Endothelial cell of umbilical vein (primary cell): Measurements from ENCODE around the gene COQ3. TPM values are rescaled to one million over a fixed set of nuclear protein-coding genes. Genes with fewer than 3 reads are reported as not detected.

Experiments
- BruUV-seq: library from RNA; stranded (reverse); fragments of 400-500 nt; replicated peaks from 2 replicates; lab custom pipeline; 2021; lab: Mats Ljungman, UMichigan
- CTCF ChIA-PET: fragments of 300-600, 350-600 bp; sonication (Branson Sonifier 250); formaldehyde crosslinking; loops from one replicate; lab custom pipeline; 2021; ENCODE audit warnings: antibody characterized with exemption, inconsistent platforms; lab: Charles Lee
- POLR2A ChIA-PET: fragments of 300-600, 350-600 bp; sonication (Branson Sonifier 250); formaldehyde crosslinking; loops from one replicate; lab custom pipeline; 2021; ENCODE audit warnings: antibody characterized with exemption, inconsistent platforms; lab: Charles Lee
- DNase-seq: peaks from one replicate; pipeline ENCODE4 v3.0.0-alpha.2; 2011; ENCODE audit warnings: low read depth, low spot score
- FAIRE-seq: peaks from 2 replicates; lab custom pipeline; 2011; peaks lifted over from hg19 to GRCh38; lab: Jason Lieb, UNC
- H2AFZ ChIP-seq: 2 replicates; pipeline ENCODE4 v1.6.0; 2012; ENCODE audit warnings: low read depth, low read length, control low read depth, inconsistent platforms
- H3K27ac ChIP-seq: 2 replicates; pipeline ENCODE4 v1.5.1; 2011; ENCODE audit warnings: low read depth, mild to moderate bottlenecking, control low read depth, low read length, moderate library complexity; ENCODE audit not compliant: insufficient read depth
- H3K27me3 ChIP-seq, 2 experiments: 2 replicates each; pipeline versions ENCODE4 v1.6.0 to v1.6.1; 2011; ENCODE audit warnings: low read length in 2 of 2, mixed read lengths in 1 of 2; ENCODE audit not compliant: control insufficient read depth in 2 of 2, insufficient read depth in 2 of 2
- H3K36me3 ChIP-seq, 2 experiments: 2 replicates in 1 of 2; 3 replicates in 1 of 2; pipeline ENCODE4 v1.5.1; 2011; ENCODE audit warnings: low read length in 2 of 2, mild to moderate bottlenecking in 1 of 2, moderate library complexity in 1 of 2; ENCODE audit not compliant: control insufficient read depth in 2 of 2, insufficient read depth in 2 of 2; ENCODE audit errors: extremely low read depth in 1 of 2
- H3K4me1 ChIP-seq: 3 replicates; pipeline ENCODE4 v1.5.1; 2011; ENCODE audit warnings: mild to moderate bottlenecking, low read length; ENCODE audit not compliant: control insufficient read depth, insufficient read depth; ENCODE audit errors: extremely low read depth
- H3K4me2 ChIP-seq: 2 replicates; pipeline ENCODE4 v1.6.1; 2011; ENCODE audit warnings: low read length, control low read depth, mixed read lengths; ENCODE audit not compliant: insufficient read depth
- H3K4me3 ChIP-seq, 3 experiments: fragments of 200-600 bp in 1 of 3; sonication (generic), shearing (Covaris generic) in 1 of 3; replicated peaks in 1 of 3; 2 replicates each; pipeline ENCODE4 v1.5.1; 2011 to 2016; ENCODE audit warnings: control low read depth in 3 of 3, low read length in 3 of 3, mild to moderate bottlenecking in 2 of 3, inconsistent platforms in 1 of 3, low read depth in 1 of 3, moderate library complexity in 1 of 3; ENCODE audit not compliant: insufficient read depth in 1 of 3
- H3K79me2 ChIP-seq: 2 replicates; pipeline ENCODE4 v1.6.0; 2012; ENCODE audit warnings: low read length, inconsistent platforms; ENCODE audit not compliant: control insufficient read depth, insufficient read depth
- H3K9ac ChIP-seq: replicated peaks from 2 replicates; pipeline ENCODE3; 2011; ENCODE audit warnings: low read length, control low read depth; ENCODE audit not compliant: insufficient read depth; ENCODE audit errors: extremely low read depth
- H3K9me1 ChIP-seq: replicated peaks from 3 replicates; pipeline ENCODE4 v1.6.0; 2011; ENCODE audit warnings: mild to moderate bottlenecking, low read length; ENCODE audit not compliant: control insufficient read depth, insufficient read depth; ENCODE audit errors: extremely low read depth
- H3K9me3 ChIP-seq: replicated peaks from 2 replicates; pipeline ENCODE4 v1.5.1; 2012; ENCODE audit warnings: low read length, inconsistent platforms; ENCODE audit not compliant: control insufficient read depth, insufficient read depth
- H4K20me1 ChIP-seq: replicated peaks from 2 replicates; pipeline ENCODE3; 2011; ENCODE audit warnings: mild to moderate bottlenecking, low read length; ENCODE audit not compliant: control insufficient read depth, insufficient read depth; ENCODE audit errors: extremely low read depth
- EZH2 ChIP-seq: IDR thresholded peaks from 2 replicates; pipeline ENCODE4 v1.6.1; 2012; ENCODE audit warnings: borderline replicate concordance, low read depth, mild to moderate bottlenecking, moderate library complexity, low read length, inconsistent platforms; ENCODE audit not compliant: severe bottlenecking
- GATA2 ChIP-seq: IDR thresholded peaks from 2 replicates; pipeline ENCODE4 v1.7.0; 2011; ENCODE audit warnings: low read depth, mild to moderate bottlenecking, moderate library complexity, mixed read lengths, low read length; ENCODE audit not compliant: insufficient read length, insufficient read depth
- MYC ChIP-seq: IDR thresholded peaks from one replicate; pipeline ENCODE4 v1.6.1; 2011; ENCODE audit warnings: mild to moderate bottlenecking, low read depth, low read length
- POLR2AphosphoS5 ChIP-seq: IDR thresholded peaks from 2 replicates; pipeline ENCODE4 v1.6.1; 2012; ENCODE audit warnings: low read depth, mild to moderate bottlenecking, control low read depth, low read length, moderate library complexity; ENCODE audit not compliant: insufficient read depth
- dilution Hi-C: fragments of 300-500 bp; cut with MboI; formaldehyde crosslinking; loops from one replicate; pipeline ENCODE4 v1.15.0; 2019; ENCODE audit warnings: low sequenced_read_pairs; ENCODE audit not compliant: extremely low pct_ligation_motif_present
- intact Hi-C: fragments of 100-400 bp; cut with micrococcal nuclease; formaldehyde crosslinking; loops from one replicate; pipeline ENCODE4 v1.10.0; 2022
- polyA plus RNA-seq, 4 experiments: library from polyadenylated mRNA; depleted of rRNA in 3 of 4; stranded (reverse) in 3 of 4; unstranded in 1 of 4; fragments of >200 nt; gene quantifications; 2 replicates each; pipeline versions ENCODE4 v1.2.1 to v1.2.3, GENCODE V29; 2011 to 2012; ENCODE audit warnings: missing spikeins in 1 of 4
- total RNA-seq: library from RNA; stranded (reverse); gene quantifications from 2 replicates; pipeline ENCODE4 v1.2.3, GENCODE V29; 2021

The COQ3 gene
- total and polyA plus RNA-seq, 2 donors (not counting 3 experiments of a cell fraction or from before 2014, with no cell fraction given), result 4.0 to 7.5 TPM

- CTCF ChIA-PET, result interaction anchor here (4.3 to 6.5 kb wide), 2 partner anchors 12 to 16 kb away, joined by 29 to 40 read pairs; no protein-coding TSS in a partner anchor
- POLR2A ChIA-PET, result interaction anchor here (0.7 kb wide), 1 partner anchor 270 kb away, joined by 5 read pairs; no protein-coding TSS in a partner anchor
- Histone ChIP-seq H2AFZ (no peak overlapping the region), H3K79me2 (no peaks in the 10 kb centered on the region), H3K4me1 (peaks cover 21% of the 10 kb centered on the region), H3K4me3 (no peak overlapping the region), H3K27me3 (peaks cover 8 to 11% of the 10 kb centered on the region in 2 experiments), H3K36me3 (no peaks in the 10 kb centered on the region), H4K20me1 (no peaks in the 10 kb centered on the region), H3K9me1 (no peaks in the 10 kb centered on the region), H3K9me3 (no peaks in the 10 kb centered on the region), H3K4me2 (no peak overlapping the region), H3K27ac (no peak overlapping the region), H3K9ac (no peak overlapping the region)
- TF ChIP-seq EZH2, result no peak
- dilution Hi-C loops (no loop called here), intact Hi-C loops (loop anchor here (10.0 kb wide), 1 partner anchor 168 kb away; the partner anchor contains the start of gene USP45)
- BruUV-seq, result no TSS peak
- no peak for FAIRE-seq
- no peak for DNase-seq
Measured at GRCh38 chr6:99346595-99346994, 47.4 kb downstream of the COQ3 start.

- Histone ChIP-seq H3K27ac (no peak overlapping the region), H3K9ac (no peak overlapping the region), H3K27me3 (peaks cover 0 to 4% of the 10 kb centered on the region in 2 experiments), H4K20me1 (no peaks in the 10 kb centered on the region), H3K4me3 (no peak overlapping the region), H3K79me2 (no peaks in the 10 kb centered on the region), H3K36me3 (no peaks in the 10 kb centered on the region), H3K9me3 (no peaks in the 10 kb centered on the region), H2AFZ (no peak overlapping the region), H3K4me2 (no peak overlapping the region), H3K4me1 (peaks cover 18% of the 10 kb centered on the region), H3K9me1 (no peaks in the 10 kb centered on the region)
- DNase-seq, result no peak
- intact Hi-C loops, result loop anchor here (10.0 kb wide), 1 partner anchor 170 kb away; the partner anchor contains the start of gene USP45
- no TSS peak for BruUV-seq
- dilution Hi-C loops, result no loop called here
- POLR2A ChIA-PET, result no interaction called here
- FAIRE-seq, result no peak
- TF ChIP-seq MYC (no peak), EZH2 (no peak), GATA2 (no peak), POLR2AphosphoS5 (no peak)
- CTCF ChIA-PET, result interaction anchor here (1.0 to 6.5 kb wide), 3 partner anchors 8 to 14 kb away, joined by 3 to 40 read pairs (median 27); no protein-coding TSS in a partner anchor
Measured at GRCh38 chr6:99345164-99345563, 48.8 kb downstream of the COQ3 start.
